Esophagus squamous epithelium (tissue), 5 donors: Measurements from ENCODE around the gene CSNK2B. TPM values are rescaled to one million over a fixed set of nuclear protein-coding genes. Genes with fewer than 3 reads are reported as not detected.

Experiments
- DNase-seq: peaks from one replicate; lab custom pipeline; 2025; lab: John Stamatoyannopoulos, UW
- H3K27ac ChIP-seq, 4 donors: fragments of 200-600 bp; sonication (generic); one replicate each; pipeline ENCODE4 v1.5.1; 2016 to 2019; ENCODE audit warnings: mild to moderate bottlenecking in 1 of 4
- H3K27me3 ChIP-seq, 4 donors: fragments of 200-600 bp; sonication (generic); 1 replicate in 3 of 4; 2 replicates in 1 of 4; pipeline versions ENCODE4 v1.5.1 to v1.6.0; 2017 to 2021; ENCODE audit warnings: antibody characterized with exemption in 1 of 4
- H3K36me3 ChIP-seq, 3 donors: fragments of 200-600 bp; sonication (generic); one replicate each; pipeline ENCODE4 v1.5.1; 2016 to 2019
- H3K4me1 ChIP-seq, 3 donors: fragments of 200-600 bp; sonication (generic); one replicate each; pipeline ENCODE4 v1.5.1; 2017 to 2019
- H3K4me3 ChIP-seq, 4 donors: fragments of 200-600 bp; sonication (generic); 1 replicate in 3 of 4; 2 replicates in 1 of 4; pipeline ENCODE4 v1.5.1; 2016 to 2019; ENCODE audit warnings: mild to moderate bottlenecking in 2 of 4, moderate library complexity in 1 of 4
- H3K9me3 ChIP-seq, 3 donors: fragments of 200-600 bp; sonication (generic); one replicate each; pipeline ENCODE4 v1.5.1; 2016 to 2019
- CTCF ChIP-seq, 6 experiments: fragments of 450-650 bp in 4 of 6; fragments of 200-600 bp in 2 of 6; sonication (generic) in 2 of 6; IDR thresholded peaks; one replicate each; pipeline ENCODE4 v1.5.1; 2016 to 2019; ENCODE audit warnings: antibody characterized with exemption in 6 of 6, mild to moderate bottlenecking in 4 of 6, moderate library complexity in 4 of 6
- POLR2A ChIP-seq, 4 donors: fragments of 450-650 bp; IDR thresholded peaks; one replicate each; pipeline ENCODE4 v1.6.1; 2017; ENCODE audit warnings: antibody characterized with exemption in 4 of 4, mild to moderate bottlenecking in 4 of 4, moderate library complexity in 3 of 4
- WGBS, 2 donors: methylation state at CpG; one replicate each; pipeline ENCODE4 v1.1.5; 2018; 5-methylcytosine and 5-hydroxymethylcytosine counted together
- intact Hi-C: fragments of 100-400 bp; cut with DNase I; formaldehyde crosslinking; loops from one replicate; pipeline ENCODE4 v1.15.0; 2022
- total RNA-seq, 4 donors: library from RNA; depleted of rRNA; stranded (reverse); fragments of >200 nt; gene quantifications; one replicate each; pipeline ENCODE4 v1.1.0, GENCODE V29; 2016
- donor health status: DM: yes; HTN: yes; CAD: no.

CSNK2B gene
- total RNA-seq, 4 donors from 2014 or later: 155 to 204 (median 186) TPM

GRCh38 chr6:31632279-31632946 is 33.5 kb upstream of the CSNK2B start:
- 82 to 89% methylated on average over 8 to 17 of the region's 26 CpGs for WGBS, 2 donors
- Histone ChIP-seq H3K4me3 (no peak overlapping the region), H3K36me3 (peaks cover 73 to 100% (median 86%) of the 10 kb centered on the region in 3 donors), H3K9me3 (no peaks in the 10 kb centered on the region), H3K4me1 (no peaks in the 10 kb centered on the region), H3K27ac (no peak overlapping the region), H3K27me3 (no peaks in the 10 kb centered on the region)
- no peak for DNase-seq
- intact Hi-C loops: no loop called here
- no peak for TF ChIP-seq CTCF (IDR thresholded peaks at IDR 0.05)
- no peak for TF ChIP-seq POLR2A (IDR thresholded peaks at IDR 0.05)

GRCh38 chr6:31633447-31633846 is 32.4 kb upstream of the CSNK2B start:
- H3K9me3 ChIP-seq: no peaks in the 10 kb centered on the region
- H3K36me3 ChIP-seq: peaks cover 63 to 100% (median 79%) of the 10 kb centered on the region in 3 donors
- no peaks in the 10 kb centered on the region for H3K4me1 ChIP-seq
- DNase-seq: no peak
- H3K27me3 ChIP-seq: no peaks in the 10 kb centered on the region
- WGBS, 2 donors: 71 to 83% methylated on average over 1 of the region's 7 CpGs
- no peak for TF ChIP-seq POLR2A (IDR thresholded peaks at IDR 0.05)
- TF ChIP-seq CTCF (IDR thresholded peaks at IDR 0.05): no peak
- intact Hi-C loops: no loop called here
- no peak overlapping the region for H3K27ac ChIP-seq
- no peak overlapping the region for H3K4me3 ChIP-seq

- TF ChIP-seq CTCF (IDR thresholded peaks at IDR 0.05) (no peak), POLR2A (IDR thresholded peaks at IDR 0.05) (no peak)
- intact Hi-C loops: no loop called here
- H3K36me3 ChIP-seq: peaks cover 58 to 100% (median 72%) of the 10 kb centered on the region in 3 donors
Measured at GRCh38 chr6:31634131-31634530, 31.7 kb upstream of the CSNK2B start.

GRCh38 chr6:31634969-31635575 is 30.8 kb upstream of the CSNK2B start:
- Histone ChIP-seq H3K9me3 (no peaks in the 10 kb centered on the region), H3K4me1 (no peaks in the 10 kb centered on the region), H3K27ac (no peak overlapping the region), H3K4me3 (no peak overlapping the region), H3K36me3 (peaks cover 54 to 100% (median 65%) of the 10 kb centered on the region in 3 donors), H3K27me3 (no peaks in the 10 kb centered on the region)
- intact Hi-C loops: no loop called here
- TF ChIP-seq POLR2A (IDR thresholded peaks at IDR 0.05) (no peak), CTCF (IDR thresholded peaks at IDR 0.05) (no peak)
- no peak for DNase-seq
- WGBS, 2 donors: 75 to 76% methylated on average over 9 to 10 of the region's 11 CpGs

More at GRCh38 chr6:31634131-31634530, 31.7 kb upstream of the CSNK2B start:
- H3K27me3 ChIP-seq: no peaks in the 10 kb centered on the region
- H3K27ac ChIP-seq: no peak overlapping the region
- H3K9me3 ChIP-seq: no peaks in the 10 kb centered on the region
- no peaks in the 10 kb centered on the region for H3K4me1 ChIP-seq
- H3K4me3 ChIP-seq: no peak overlapping the region
- DNase-seq: no peak
- WGBS, 2 donors: 83% methylated on average over 2 of the region's 3 CpGs; no CpG with 5 or more reads in 1 of the 2 donors
